Measurements from ENCODE around the gene MARCHF5. TPM values are rescaled to one million over a fixed set of nuclear protein-coding genes. Genes with fewer than 3 reads are reported as not detected.
A peak's percentile ranks its signal among the peaks of the same experiment; 100 is the strongest.
"Not testable (repeated sequence)": the region's sequence is repeated elsewhere in the genome, so short reads cannot be mapped to it uniquely, and the experiment has no call there.

Gene MARCHF5
- polyA plus RNA-seq, 4 donors: 62.7 to 81.7 (median 70.4) TPM

DNA sequence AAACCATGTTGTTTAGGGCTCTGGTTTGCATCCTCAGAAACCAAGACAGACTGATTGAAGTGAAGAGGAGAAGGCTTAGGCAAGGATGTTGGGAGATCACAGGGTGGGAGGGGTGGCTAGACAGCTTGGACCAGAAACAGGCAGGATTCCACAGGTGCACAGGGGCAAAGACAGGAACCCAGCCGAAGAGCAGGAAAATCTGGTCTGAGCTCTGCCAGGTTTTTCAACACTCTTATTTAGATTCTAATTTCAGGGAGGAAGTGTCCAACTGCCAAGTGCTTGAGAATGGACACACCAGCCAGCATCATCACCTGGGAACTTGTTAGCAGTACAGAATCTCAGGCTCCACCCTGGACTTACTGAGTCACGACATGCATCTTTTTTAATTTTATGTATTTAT lies 93.8 kb downstream of the MARCHF5 start:
- no peak for DNase-seq (ENCODE audit: low read depth in 4 of 4, low spot score in 2 of 4)

DNA sequence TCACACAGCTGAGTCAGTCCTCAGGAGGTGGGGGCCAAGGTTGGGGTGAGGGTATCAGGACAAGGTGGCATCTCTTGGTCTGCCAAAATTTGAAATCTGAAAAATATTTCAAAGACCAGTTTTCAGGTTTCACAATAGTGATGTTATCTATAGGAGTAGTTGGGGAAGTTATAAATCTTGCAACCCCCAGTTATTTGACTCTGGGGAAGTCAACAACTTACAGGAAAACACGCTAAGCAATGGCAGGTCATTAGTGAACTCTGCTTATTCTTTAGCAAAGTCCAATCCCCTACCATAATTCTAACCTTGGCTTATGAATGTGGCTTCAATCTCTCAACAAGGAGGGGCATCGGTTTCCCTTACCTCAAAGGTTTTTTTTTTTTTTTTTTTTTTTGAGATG lies 94.9 kb downstream of the MARCHF5 start:
- no peak for DNase-seq (ENCODE audit: low read depth in 4 of 4, low spot score in 2 of 4)

DNA sequence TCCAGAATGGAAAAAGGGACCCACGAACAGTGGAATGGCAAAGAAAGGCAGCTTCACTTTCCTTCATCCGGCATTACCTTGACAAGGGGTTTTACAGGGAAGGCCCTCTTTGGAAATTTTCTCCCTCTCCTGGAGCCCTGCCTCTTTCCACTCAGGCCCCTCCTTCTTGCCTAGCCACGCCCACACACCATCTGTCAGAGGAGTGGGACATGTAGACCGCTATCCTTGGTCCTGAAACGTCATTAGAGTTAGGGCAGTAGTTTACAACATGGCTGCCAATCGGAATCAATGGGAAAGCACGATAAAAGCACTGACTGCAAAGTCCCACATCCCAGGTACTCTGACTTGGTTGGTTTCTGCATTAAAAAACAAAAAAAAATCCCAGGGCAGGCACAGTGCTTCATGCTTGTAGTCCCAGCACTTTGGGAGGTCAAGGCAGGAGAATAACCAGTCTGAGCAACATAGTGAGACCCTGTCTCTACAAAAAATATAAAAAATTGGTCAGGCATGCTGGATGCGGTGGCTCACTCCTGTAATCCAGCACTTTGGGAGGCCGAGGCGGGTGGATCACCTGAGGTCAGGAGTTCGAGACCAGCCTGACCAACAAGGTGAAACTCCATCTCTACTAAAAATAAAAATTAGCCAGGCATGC lies 96.4 kb downstream of the MARCHF5 start:
- peak; percentile 53 to 75 (median 59) for DNase-seq (ENCODE audit: low read depth in 4 of 4, low spot score in 2 of 4)

DNA sequence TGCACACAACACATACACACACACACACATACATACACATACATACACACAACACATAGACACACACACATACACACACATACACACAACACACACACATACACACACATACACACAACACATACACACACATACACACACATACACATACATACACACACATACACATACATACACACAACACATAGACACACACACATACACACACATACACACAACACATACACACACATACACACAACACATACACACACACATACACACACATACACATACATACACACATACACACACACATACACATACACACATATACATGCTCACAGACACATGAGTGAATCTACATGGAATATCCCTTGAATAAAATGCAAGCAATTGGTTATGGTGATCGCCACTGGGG lies 102.2 kb downstream of the MARCHF5 start:
- not testable (repeated sequence) for DNase-seq (ENCODE audit: low read depth in 4 of 4, low spot score in 2 of 4)

DNA sequence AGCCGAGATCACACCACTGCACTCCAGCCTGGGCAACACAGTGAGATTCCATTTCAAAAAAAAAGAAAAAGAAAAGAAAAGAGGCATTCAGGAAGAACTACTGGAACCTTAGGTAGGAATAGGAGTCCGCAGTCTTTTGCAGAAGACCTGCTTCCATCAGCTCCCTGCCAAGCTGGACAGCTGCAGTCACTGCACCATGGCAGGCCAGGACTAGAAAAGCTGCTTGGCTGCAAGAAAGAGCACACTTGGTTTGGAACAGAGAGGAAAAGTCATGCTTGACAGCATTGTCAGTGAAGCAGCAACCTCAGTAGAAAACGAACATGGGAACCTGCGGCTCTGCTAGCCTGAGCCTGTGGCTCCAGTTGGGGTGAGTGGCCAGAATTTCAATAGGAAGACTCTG lies 104.3 kb downstream of the MARCHF5 start:
- no peak for DNase-seq (ENCODE audit: low read depth in 4 of 4, low spot score in 2 of 4)

DNA sequence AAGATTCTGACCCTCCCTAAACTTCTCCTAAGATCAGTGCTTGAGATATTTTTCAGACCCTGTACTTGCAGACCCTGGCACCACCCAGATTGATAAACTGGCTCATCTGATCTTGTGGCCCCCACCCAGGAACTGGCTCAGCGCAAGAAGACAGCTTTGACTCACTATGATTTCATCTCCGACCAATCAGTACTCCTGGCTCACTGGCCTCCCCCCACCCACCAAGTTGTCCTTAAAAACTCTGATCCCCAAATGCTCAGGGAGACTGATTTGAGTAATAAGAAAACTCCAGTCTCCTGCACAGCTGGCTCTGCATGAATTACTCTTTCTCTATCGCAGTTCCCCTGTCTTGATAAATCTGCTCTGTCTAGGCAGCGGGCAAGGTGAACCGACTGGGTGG lies 111.3 kb downstream of the MARCHF5 start:
- DNase-seq (ENCODE audit: low read depth in 4 of 4, low spot score in 2 of 4): not testable (repeated sequence)

Other genes with a start within 250 kb of the MARCHF5 start
- 1 to 10 TPM; 3.1 to 4.0 (median 3.2) TPM for gene CPEB3, start 89 bp upstream of the MARCHF5 start, polyA plus RNA-seq (ENCODE audit: insufficient read length in 4 of 4)

Measured in left renal cortex interstitium (tissue), 4 donors.